ENCODE results near the gene SLC26A5. TPM values are rescaled to one million over a fixed set of nuclear protein-coding genes. Genes with fewer than 3 reads are reported as not detected.

The SLC26A5 gene
- polyA plus RNA-seq, 1 experiment, result not detected

DNA sequence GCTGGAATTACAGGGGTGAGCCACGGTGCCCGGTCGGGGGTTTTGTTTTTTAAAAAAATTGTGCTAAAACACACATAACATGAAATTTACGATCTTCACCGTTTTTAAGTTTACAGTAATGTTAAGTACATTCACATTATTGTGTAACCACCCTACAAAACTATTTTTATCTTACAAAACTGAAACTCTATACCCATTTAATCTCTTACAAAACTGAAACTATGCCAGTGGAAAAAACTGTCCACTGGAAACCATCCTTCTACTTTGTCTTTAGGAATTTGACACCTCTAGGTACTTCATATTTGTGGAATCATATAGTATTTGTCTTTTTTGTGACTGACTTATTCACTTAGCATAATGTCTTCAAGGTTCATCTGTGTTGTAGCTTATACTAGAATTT is 99.6 kb downstream of the SLC26A5 start:
- Histone ChIP-seq H3K27me3 (ENCODE audit: control insufficient read depth, insufficient read depth, low read length) (no peaks in the 10 kb centered on the region), H3K4me3 (ENCODE audit: low read depth, low read length) (no peak overlapping the region), H3K36me3 (ENCODE audit: control insufficient read depth, insufficient read depth, low read length) (no peaks in the 10 kb centered on the region)
- ChIA-PET CTCF (no interaction called here), POLR2A (no interaction called here)
- no peak for TF ChIP-seq CTCF (IDR thresholded peaks at IDR 0.05; ENCODE audit: insufficient read depth, low read depth, low read length)
- DNase-seq (ENCODE audit: low read depth), result no peak

- ChIA-PET POLR2A (no interaction called here), CTCF (interaction anchor here (1.0 to 1.4 kb wide), 2 partner anchors 9 to 62 kb away, joined by 3 to 4 read pairs; no protein-coding TSS in a partner anchor)
- Histone ChIP-seq H3K36me3 (ENCODE audit: control insufficient read depth, insufficient read depth, low read length) (peaks cover 3% of the 10 kb centered on the region), H3K4me3 (ENCODE audit: low read depth, low read length) (peak within 1 kb of the TSS; percentile 86), H3K27me3 (ENCODE audit: control insufficient read depth, insufficient read depth, low read length) (no peaks in the 10 kb centered on the region)
- peak; percentile 25 for DNase-seq (ENCODE audit: low read depth)
- TF ChIP-seq CTCF (IDR thresholded peaks at IDR 0.05; ENCODE audit: insufficient read depth, low read depth, low read length), result no peak
These were observed 101.4 kb downstream of the SLC26A5 start, which contains the start of gene DNAJC2 for GRCh38 chr7:103344453-103345149. Gene DNAJC2, minus strand, starts transcription at chr7:103344767. Its CDS starts 145 bp downstream, at chr7:103344622.

DNA sequence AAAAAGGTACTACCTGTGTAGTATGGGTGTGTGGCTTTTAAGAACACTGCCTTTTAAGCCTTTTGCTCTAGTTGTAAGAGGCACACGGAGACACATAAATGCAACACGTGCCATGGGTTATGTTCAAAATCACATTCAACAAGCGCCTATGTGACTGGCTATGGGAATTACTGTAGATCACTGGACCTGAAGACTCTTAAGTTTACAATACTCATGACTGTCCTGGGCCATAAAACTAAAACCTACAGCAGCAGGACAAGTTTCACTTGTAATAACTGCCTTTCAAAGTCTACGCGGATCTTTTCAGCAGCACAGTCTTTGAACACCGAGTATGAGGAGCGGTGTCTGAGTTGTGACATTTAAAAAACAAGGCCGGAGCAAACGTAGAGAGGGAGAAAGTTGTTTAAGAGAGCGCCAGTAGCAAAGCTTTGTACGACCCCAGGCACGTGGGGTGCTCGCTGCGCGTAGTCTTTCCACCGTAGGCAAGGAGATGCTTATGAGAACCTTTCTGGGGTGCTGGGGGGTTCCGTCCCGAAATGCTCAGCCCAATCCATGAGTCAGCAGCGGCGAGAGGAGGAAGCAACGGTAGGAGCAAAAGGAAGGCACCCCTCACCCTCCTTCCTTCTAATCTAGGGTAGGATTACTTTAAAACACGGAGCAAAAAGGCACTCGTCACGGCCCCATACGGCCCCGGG is 102.1 kb downstream of the SLC26A5 start:
- no peak for DNase-seq (ENCODE audit: low read depth)
- Histone ChIP-seq H3K4me3 (ENCODE audit: low read depth, low read length) (peak overlapping the region; percentile 86), H3K36me3 (ENCODE audit: control insufficient read depth, insufficient read depth, low read length) (peaks cover 3% of the 10 kb centered on the region), H3K27me3 (ENCODE audit: control insufficient read depth, insufficient read depth, low read length) (no peaks in the 10 kb centered on the region)
- ChIA-PET POLR2A (no interaction called here), CTCF (interaction anchor here (1.0 to 1.4 kb wide), 3 partner anchors 10 to 63 kb away, joined by 3 to 4 read pairs (median 3); no protein-coding TSS in a partner anchor)
- TF ChIP-seq CTCF (IDR thresholded peaks at IDR 0.05; ENCODE audit: insufficient read depth, low read depth, low read length), result no peak

- no peaks in the 10 kb centered on the region for H3K27me3 ChIP-seq (ENCODE audit: control insufficient read depth, insufficient read depth, low read length)
- CTCF ChIA-PET, result interaction anchor here (1.1 to 1.4 kb wide), 3 partner anchors 11 to 32 kb away, joined by 3 to 4 read pairs (median 3); no protein-coding TSS in a partner anchor
- peaks cover 3% of the 10 kb centered on the region for H3K36me3 ChIP-seq (ENCODE audit: control insufficient read depth, insufficient read depth, low read length)
- no peak for DNase-seq (ENCODE audit: low read depth)
- no peak for TF ChIP-seq CTCF (IDR thresholded peaks at IDR 0.05; ENCODE audit: insufficient read depth, low read depth, low read length)
- peak overlapping the region; percentile 86 for H3K4me3 ChIP-seq (ENCODE audit: low read depth, low read length)
- POLR2A ChIA-PET, result no interaction called here
These were observed 102.7 kb downstream of the SLC26A5 start for GRCh38 chr7:103343332-103343731.

GRCh38 chr7:103341466-103341865 is 104.5 kb downstream of the SLC26A5 start:
- ChIA-PET CTCF (interaction anchor here (1.5 to 1.7 kb wide), 2 partner anchors 14 to 34 kb away, joined by 4 read pairs; no protein-coding TSS in a partner anchor), POLR2A (no interaction called here)
- DNase-seq (ENCODE audit: low read depth), result no peak
- no peaks in the 10 kb centered on the region for H3K27me3 ChIP-seq (ENCODE audit: control insufficient read depth, insufficient read depth, low read length)
- H3K36me3 ChIP-seq (ENCODE audit: control insufficient read depth, insufficient read depth, low read length), result peaks cover 3% of the 10 kb centered on the region
- TF ChIP-seq CTCF (IDR thresholded peaks at IDR 0.05; ENCODE audit: insufficient read depth, low read depth, low read length), result no peak
- H3K4me3 ChIP-seq (ENCODE audit: low read depth, low read length), result no peak overlapping the region

All from BJ (cell line).